OCI-M1 (cell line): ENCODE results near the gene MYLK.

Experiments
- DNase-seq: peaks from one replicate; lab custom pipeline; 2025; lab: John Stamatoyannopoulos, UW

Gene MYLK

GRCh38 chr3:123818921-123819429 lies 65.2 kb downstream of the MYLK start:
- no peak for DNase-seq

GRCh38 chr3:123818324-123818920 lies 65.7 kb downstream of the MYLK start:
- DNase-seq = no peak

- no peak for DNase-seq
Measured at GRCh38 chr3:123817413-123817812, 66.7 kb downstream of the MYLK start.

GRCh38 chr3:123816673-123817207 lies 67.4 kb downstream of the MYLK start:
- no peak for DNase-seq

GRCh38 chr3:123815981-123816380 lies 68.2 kb downstream of the MYLK start:
- DNase-seq = no peak

GRCh38 chr3:123813876-123814275 lies 70.3 kb downstream of the MYLK start:
- peak; percentile 72 for DNase-seq

- no peak for DNase-seq
Measured at GRCh38 chr3:123809597-123809996, 74.5 kb downstream of the MYLK start.

GRCh38 chr3:123808812-123809211 lies 75.3 kb downstream of the MYLK start:
- DNase-seq = no peak

- no peak for DNase-seq
Measured at GRCh38 chr3:123807820-123808219, 76.3 kb downstream of the MYLK start.

GRCh38 chr3:123805504-123805903 lies 78.6 kb downstream of the MYLK start:
- DNase-seq = peak; percentile 18

- DNase-seq = no peak
Measured at GRCh38 chr3:123805101-123805500, 79.0 kb downstream of the MYLK start.

- DNase-seq = no peak
Measured at GRCh38 chr3:123804676-123805075, 79.5 kb downstream of the MYLK start.

- no peak for DNase-seq
Measured at GRCh38 chr3:123803521-123803920, 80.6 kb downstream of the MYLK start.

GRCh38 chr3:123802007-123802625 lies 82.0 kb downstream of the MYLK start:
- no peak for DNase-seq

- DNase-seq = no peak
Measured at GRCh38 chr3:123801474-123801873, 82.7 kb downstream of the MYLK start.

GRCh38 chr3:123800362-123800682 lies 83.8 kb downstream of the MYLK start:
- DNase-seq = no peak

GRCh38 chr3:123799544-123800361 lies 84.4 kb downstream of the MYLK start:
- no peak for DNase-seq

GRCh38 chr3:123798550-123798949 lies 85.6 kb downstream of the MYLK start:
- DNase-seq = no peak

GRCh38 chr3:123795471-123796251 lies 88.5 kb downstream of the MYLK start:
- no peak for DNase-seq

GRCh38 chr3:123793425-123793824 lies 90.7 kb downstream of the MYLK start:
- no peak for DNase-seq

GRCh38 chr3:123792473-123793201 lies 91.5 kb downstream of the MYLK start:
- no peak for DNase-seq
